T-helper 22 cell (primary cell): ENCODE data around the gene CD86.
"Not testable (repeated sequence)": the region's sequence is repeated elsewhere in the genome, so short reads cannot be mapped to it uniquely, and the experiment has no call there.

Source experiments
- DNase-seq: peaks from one replicate; pipeline ENCODE4 v3.0.0-alpha.2; 2020; ENCODE audit warnings: low read depth

The CD86 gene, protein sequence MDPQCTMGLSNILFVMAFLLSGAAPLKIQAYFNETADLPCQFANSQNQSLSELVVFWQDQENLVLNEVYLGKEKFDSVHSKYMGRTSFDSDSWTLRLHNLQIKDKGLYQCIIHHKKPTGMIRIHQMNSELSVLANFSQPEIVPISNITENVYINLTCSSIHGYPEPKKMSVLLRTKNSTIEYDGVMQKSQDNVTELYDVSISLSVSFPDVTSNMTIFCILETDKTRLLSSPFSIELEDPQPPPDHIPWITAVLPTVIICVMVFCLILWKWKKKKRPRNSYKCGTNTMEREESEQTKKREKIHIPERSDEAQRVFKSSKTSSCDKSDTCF

DNA sequence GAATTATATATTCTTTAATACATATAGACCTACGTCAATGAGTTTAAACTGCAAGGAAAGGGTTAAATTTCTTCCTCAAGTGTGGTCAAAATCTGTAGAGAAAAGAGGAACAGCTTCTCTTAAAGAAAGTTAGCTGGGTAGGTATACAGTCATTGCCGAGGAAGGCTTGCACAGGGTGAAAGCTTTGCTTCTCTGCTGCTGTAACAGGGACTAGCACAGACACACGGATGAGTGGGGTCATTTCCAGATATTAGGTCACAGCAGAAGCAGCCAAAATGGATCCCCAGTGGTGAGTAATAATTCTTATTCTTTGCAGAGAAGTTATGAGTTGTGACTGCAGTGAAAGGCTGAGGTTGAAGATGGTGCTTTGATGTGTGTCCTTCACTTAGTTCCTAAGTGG, at the start of gene CD86:
Gene CD86, plus strand, starts transcription at position 148 of the 400 bp plus-strand sequence. Its CDS starts 128 bp downstream, at position 276.
- no peak for DNase-seq

DNA sequence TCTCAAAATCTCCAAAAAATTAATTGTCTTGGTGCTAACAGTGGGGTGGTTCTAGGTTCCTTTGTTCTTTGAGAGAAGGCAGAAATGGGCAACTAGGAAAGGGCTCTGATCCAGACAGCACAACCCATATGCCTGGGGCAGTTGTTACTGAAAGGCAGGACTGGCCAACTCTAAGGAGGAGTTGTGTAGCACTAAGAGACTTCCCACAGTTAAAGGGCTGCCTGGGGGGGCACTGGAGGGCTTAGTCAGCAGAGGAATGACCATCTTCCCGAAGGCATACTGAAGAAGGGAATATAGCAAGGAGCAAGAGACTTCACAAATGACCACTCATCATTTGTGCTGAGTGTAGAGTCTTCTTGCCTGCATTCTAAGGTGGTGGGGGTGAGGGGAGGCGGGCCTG, 48.9 kb upstream of the CD86 start:
- DNase-seq: no peak

DNA sequence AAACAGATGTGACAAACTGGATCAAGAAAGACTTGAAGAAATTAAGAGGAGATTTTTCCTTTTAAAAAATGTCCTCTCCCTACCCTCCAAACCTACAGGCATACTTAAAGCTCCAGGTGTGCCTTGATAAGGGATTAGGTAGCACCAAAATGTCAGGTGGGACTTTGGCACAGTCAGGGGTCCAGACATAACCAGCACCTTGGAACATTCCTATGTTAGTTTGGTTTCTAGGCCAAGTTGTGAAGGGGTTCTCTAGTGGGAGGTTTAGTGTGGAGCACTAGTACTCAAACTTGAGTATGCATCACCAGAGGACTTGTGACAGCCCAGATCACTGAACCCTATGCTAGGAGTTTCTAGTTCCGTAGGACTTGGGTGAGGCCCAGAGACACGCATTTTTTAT, 47.0 kb upstream of the CD86 start:
- DNase-seq: no peak

DNA sequence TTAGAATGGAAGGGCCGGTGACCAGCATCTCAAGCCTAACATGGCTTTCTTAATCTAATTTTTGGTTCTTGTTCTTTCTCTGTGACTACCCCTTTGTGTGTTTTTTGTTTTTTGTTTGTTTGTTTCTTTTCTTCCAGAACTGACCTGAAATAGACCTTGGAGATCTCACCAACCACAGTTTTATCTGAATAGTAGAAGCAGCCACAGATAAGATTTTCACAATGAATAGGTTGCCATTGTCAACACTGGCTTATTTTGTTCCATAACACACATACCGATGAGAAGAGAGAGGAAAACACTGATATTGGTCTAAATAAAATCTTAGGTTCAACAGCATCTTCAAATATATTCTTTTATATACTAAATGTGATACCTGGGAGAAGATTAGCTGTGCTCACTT, 44.7 kb upstream of the CD86 start:
- no peak for DNase-seq

DNA sequence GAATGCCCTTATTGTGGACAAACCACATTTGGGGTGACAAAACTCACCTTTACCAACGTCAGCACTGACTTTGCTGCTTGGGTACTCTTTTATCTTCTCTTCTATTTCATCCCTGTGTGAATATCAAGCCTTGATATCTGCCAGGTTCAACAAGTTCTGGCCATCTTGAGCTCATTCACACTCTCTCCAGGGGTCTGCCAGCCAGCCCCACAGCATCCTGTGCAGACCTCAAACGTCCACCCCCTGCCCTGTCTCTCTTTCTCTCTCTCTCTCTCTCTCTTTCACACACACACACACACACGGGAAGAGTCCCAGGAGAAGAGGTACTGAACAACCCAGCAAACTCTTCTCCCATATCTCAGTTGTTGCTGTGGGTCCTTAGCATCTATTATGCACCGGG, 43.8 kb upstream of the CD86 start:
- no peak for DNase-seq

DNA sequence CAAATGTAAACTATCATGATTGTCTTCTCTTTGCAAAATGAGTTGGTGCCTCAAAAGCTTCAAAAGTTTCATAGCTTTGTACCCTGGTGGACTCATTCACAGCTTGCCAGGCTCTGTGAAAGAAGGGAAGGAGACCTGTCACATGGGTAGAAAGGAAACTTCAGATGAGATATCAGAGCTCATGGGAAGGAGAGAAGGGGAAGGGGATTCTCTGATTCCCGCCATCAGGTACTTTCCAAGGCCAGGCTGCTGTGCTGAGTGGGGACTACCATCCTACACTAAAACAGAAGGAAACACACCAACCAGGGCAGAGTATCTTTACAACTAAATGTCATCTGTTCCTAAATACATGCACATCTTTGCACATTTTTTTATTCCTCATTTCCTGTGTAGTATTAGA, 42.3 kb upstream of the CD86 start:
- DNase-seq: no peak

DNA sequence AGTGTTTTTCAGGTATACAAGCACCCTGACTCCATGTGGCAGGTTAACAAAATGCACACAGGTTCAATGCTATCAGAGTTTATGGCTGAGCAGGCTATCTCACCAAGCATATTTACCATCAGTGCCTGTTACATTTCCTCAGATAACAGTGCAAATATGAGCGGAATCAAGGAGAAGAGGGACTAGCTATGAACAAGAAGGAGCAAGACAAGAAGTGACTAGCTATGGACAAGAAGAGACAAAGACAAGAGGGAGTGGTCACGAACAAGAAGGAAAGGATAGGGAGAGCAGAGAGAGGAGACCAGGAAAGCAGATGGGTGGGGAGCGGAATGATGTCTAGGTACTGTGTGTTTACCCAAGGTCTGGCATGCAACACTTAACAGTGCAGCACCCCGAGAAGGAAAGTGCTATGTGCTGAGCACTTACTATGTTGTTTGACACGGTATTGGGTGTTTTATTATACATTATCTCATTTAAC, 41.7 kb upstream of the CD86 start:
- DNase-seq: no peak

DNA sequence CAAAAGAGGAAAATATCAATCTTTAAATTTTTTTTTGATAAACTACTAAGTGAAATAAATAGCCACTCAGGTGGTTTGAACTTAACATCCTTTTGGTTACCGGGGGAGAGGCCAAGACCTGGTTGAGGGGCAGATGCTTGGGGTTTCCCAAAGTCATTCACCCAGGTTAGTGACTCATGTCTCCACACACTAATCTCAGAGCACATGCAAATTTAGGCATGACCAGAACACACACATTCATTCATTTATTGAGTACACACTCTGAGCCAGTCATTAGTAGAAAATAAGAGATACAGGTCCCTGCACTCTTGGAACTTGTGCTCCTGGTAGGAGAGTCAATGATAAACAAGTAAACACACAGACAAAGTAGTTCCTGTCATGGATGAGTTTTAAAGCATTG, 40.4 kb upstream of the CD86 start:
- DNase-seq: no peak

DNA sequence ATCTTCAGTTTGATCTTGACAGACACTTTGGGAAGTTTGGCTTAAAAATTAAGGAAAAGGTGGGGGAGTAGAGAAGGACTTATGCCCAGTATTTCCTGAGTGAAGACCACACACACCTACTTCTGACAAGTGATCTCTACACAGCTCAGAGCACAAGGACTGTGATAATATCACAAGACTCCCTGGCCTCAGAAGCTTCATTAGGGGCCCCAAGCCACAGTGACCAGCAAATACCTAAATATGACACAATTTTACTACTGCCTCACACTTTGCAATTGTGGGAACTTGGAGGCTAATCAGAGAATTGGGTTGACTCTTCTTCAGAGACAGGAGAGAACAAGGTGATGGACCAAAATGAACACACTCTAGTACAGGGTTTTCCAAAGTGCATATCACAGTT, 35.7 kb upstream of the CD86 start:
- DNase-seq: no peak

DNA sequence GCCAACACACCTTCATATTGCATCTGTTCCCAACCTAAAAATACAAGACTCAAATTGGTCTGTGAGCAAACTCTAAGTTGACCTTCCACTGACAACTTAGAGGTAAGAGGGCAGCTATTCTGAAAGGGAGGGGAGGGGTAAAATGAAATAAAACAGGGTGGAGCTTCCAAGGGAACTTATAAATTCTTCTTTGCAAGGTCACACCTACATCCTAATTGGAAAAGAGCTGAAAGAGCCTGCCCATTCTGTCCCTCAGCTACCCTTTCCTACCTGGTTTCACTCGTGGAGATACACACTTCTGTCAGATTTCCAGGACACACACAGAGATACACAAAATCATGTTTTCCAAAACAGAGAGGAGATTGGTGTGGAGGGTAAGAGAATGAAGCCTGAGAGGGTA, 34.1 kb upstream of the CD86 start:
- no peak for DNase-seq

DNA sequence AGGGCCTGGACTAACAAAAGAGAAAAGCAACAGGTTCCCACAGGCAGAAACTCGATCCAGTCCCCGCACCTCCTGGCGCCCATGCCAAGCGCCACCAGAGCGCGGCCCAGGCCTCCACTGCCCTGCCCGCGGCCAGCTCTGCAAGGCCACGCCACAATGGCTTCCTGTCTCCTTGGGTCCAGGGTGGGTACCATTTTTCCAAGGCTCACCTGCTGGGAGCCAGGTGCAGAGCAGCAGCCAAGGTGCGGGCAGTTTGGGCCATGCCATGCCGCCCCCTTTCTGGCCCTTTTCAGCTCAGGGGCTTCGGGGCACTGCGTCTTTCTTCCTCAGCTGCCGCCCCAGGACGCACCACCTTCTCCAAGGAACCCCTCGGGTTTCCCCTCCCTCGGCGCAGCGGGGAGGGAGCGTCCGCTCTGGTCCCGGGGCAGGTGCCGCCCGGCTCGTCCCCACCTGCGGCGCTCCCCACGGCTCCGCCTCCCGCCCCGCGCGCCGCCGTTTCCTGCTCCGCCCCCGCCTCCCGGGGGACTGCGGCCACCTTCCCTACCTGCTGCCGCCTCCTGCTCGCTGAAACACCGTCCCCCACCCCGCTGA, 33.3 kb upstream of the CD86 start, which contains the start of gene ILDR1:
Gene ILDR1, minus strand, starts transcription at position 437 of the 591 bp plus-strand sequence. Its CDS starts 170 bp downstream, at position 267.
- DNase-seq: no peak

DNA sequence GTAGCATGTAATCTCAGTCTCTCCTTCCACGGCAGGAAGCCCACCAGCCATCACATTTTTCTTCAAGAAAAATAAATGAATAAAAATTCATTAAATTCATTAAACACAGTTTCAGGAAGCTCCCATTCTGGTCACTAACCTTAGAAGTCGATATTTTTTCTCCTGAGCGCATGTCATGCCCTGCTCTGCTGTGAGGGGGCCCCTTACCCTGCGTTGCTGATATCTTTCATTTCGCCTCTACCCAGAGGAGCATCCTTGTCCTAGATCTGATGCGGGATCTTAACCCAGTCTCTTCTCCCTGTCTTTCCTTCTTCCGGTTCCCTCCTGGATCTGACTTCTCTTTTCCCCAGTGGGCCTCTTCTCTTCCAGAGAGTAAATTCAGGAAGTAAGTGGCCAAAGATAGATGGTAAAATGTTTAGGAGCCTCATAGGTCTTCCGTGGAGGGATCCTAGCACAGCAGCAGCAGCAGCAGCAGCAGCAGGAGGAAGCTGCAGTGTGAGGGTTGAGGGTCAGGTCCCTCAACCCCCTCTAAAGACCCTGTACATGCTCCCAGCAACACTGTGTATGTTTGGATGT, 31.7 kb upstream of the CD86 start:
- no peak for DNase-seq

DNA sequence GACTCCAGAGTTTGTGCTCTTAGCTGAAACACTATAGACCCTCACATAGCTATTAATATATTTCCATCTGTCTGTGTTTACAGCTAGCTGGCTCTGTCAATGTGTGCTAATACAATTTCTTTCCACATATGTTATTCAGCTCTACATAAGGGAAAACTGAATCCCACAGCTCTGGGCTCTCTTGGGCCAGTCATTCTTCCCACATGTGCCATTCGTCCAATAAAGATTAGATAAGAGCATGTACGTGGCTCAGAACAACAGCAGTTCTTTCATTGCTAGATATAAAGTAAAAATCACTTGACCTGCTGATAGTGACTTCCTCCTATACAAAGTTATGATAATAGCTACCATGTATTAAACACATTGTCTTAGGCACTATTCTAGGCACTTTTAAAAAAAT, 30.4 kb upstream of the CD86 start:
- DNase-seq: no peak

DNA sequence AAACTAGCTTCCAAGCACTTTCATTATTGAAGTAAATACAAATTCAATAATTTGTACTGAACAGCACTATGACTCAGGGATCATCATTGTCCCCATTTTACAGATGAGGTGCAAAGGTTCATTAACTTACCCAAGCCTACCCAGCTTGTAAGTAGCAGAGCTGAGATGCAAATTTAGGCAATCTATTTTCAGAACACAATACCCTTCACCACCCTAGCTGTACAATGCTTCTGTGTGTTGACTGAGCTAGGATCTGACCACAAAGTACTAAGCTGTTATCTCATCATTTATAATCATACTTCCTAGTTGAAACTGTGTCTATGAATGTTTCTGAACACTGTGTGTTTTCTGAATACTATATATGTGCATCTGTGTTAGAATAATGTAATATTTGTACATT, 29.9 kb upstream of the CD86 start:
- no peak for DNase-seq

DNA sequence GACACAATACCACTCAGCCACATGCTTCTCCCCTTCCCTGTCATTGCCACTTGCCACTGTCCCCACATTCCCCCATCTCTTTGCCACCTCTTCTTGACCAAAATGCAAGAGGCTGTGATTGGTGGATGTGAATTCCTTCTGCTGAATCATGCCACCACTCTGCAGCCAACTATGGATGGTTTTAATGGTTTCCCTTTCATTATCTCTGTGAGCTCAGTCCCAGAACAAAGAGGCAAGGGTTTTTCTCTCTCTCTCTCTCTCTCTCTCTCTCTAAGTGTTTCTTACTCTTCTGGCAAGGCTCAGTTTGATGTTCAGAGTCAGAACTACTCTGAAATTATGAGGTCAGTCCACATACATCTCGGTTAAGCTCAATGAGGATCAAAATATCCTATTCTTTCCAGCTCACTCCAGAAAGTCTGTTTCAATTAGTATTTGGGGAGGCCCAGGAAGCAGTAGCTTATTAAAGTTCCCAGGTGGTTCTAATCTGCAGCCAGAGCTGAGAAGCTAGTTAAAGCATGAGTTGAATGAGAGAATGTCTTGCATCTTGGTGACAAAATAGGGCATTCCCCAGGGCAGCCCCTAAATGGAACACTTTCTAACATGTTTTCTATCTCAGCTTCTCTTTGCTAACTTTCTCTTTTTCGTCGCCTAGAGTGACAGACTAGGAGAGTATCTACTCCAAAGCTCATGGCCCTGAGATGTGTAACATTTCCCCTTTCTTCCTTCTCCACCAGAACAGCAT, 24.6 kb upstream of the CD86 start:
- no peak for DNase-seq

DNA sequence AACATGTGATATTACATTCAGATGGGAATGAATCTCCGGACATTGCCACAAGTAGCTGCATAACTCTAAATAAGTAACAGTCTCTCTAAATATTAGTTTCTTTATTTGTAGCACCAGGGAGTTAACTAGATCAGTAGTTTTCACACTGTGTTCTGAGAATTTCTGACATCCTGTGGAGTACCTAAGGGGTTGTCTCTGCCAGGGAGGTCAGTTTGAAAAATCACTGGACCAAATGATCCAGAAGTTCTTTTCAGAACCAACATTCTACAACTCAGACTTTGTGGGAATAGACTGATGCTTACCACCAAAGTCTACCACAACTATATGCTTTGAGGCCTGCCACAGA, 24.1 kb upstream of the CD86 start:
- DNase-seq: no peak

DNA sequence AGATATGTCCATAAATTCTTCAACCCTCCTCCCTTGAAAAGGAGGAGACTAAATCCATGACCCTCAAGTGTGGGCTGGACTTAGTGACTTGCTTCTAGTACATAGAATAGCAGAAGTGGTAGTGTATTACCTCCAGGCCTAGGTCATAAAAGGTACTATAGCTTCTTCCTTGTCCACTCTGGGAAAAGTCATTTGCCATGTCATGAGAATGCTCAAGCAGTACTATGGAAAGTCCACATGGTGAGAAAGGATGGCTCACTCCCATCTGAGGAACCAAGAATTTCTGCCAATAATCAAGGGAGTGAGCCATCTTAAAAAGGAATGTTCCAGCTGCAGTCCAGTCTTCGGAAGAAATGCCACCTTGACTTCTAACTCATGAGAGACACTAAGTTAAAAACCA, 22.6 kb upstream of the CD86 start:
- DNase-seq: no peak

DNA sequence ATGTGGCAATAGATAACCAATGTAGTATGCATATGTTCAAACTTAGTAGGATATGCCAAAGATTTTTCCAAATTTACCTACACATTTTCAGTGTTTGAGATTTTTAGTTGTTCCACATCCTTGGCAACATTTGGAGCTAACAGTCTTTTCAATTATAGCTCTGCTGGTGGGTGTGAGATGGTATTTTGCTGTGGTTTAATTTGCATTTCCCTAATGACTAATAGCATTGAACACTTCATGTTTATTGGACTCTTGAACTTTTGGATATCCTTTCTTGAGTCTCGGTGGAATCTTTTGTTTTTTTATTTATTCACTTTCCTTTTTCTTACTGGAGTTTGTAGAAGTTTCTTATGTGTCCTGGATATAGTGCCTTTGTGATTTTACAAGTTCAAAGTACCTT, 22.1 kb upstream of the CD86 start:
- DNase-seq: no peak

DNA sequence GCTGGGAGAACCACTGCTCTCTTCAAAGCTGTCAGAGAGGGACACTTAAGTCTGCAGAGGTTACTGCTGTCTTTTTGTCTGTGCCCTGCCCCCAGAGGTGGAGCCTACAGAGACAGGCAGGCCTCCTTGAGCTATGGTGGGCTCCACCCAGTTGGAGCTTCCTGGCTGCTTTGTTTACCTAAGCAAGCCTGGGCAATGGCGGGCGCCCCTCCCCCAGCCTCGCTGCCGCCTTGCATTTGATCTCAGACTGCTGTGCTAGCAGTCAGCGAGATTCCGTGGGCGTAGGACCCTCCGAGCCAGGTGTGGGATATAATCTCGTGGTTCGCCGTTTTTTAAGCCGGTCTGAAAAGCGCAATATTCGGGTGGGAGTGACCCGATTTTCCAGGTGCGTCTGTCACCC, 7.9 kb upstream of the CD86 start:
- DNase-seq: not testable (repeated sequence)

DNA sequence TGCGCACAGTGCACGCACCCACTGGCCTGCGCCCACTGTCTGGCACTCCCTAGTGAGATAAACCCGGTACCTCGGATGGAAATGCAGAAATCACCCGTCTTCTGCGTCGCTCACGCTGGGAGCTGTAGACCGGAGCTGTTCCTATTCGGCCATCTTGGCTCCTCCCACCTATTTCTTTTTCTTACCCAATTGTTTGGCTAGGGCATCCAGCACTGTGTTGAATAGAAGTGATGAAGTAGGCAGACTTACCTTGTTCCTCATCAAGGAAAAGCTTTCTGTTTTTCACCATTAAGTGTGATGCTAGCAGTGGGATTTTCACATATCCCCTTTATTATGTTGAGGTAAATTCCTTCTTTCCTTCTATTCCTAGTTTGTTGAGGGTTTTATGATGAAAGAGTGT, 7.4 kb upstream of the CD86 start:
- DNase-seq: not testable (repeated sequence)

DNA sequence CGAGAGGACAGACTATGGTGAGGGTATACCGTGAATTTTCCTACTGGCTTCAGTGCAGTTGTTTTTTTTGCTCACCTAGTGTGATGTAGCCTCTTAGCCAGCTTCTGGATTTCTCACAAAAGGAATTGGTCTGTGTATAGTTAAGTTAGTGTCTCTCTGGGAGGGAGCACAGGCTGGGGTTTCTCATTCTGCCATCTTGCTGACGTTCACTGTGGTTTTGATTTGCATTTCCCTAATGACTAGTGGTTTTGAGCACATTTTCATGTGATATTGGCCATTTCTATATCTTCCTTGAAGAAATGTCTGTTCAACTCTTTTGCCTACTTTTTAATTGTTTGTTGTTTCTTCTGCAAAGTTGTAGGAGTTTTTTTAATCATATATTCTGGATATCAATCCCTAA, 2.2 kb upstream of the CD86 start:
- no peak for DNase-seq

DNA sequence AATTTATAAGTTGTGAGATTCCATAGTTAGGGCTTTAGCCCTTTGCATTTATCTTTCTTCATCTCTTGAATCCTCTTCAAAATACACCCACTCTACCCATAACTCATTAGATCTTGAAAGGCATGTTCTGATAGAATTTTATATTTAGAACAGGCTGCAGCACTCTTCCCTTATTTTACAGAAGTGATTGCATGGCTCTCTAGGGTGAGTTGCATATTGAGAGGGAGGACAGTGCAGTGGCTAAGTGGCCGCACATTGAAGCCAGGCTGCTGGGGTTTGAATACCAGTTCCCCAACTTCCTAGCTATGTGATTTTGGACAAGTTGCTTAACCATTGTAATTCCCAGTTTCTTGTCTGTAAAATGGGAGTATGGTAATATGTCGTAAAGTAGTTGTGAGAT, 2.5 kb downstream of the CD86 start:
- DNase-seq: no peak

DNA sequence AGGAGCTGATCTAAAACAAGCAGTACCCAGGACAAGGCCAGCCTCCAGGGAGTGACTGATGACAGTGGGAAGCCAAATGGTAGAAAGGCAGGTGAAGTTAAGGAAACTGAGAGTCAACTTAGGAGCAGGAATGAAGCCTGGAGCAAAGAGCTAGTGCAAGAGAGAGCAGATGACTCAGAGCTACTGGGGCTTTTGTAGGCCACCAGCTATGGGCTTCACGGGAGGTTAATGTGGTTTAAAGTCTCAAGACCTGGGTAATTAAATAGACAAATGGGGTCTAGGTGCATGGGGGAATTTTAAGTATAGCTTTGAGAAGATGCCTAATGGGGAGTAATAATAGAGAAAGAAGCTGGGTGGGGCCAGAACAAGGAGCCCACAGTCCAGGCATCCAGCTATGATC, 3.1 kb downstream of the CD86 start:
- DNase-seq: no peak
